Fibroblast of the aortic adventitia (primary cell): ENCODE data around the gene PLXDC1. TPM values are rescaled to one million over a fixed set of nuclear protein-coding genes. Genes with fewer than 3 reads are reported as not detected.

Source experiments
- DNase-seq: peaks from one replicate; pipeline ENCODE4 v3.0.0-alpha.2; 2010; ENCODE audit warnings: low read depth
- H3K4me3 ChIP-seq: 2 replicates; pipeline ENCODE4 v1.5.1; 2011; ENCODE audit warnings: low read depth, mild to moderate bottlenecking, control low read depth, low read length, moderate library complexity
- CTCF ChIP-seq: IDR thresholded peaks from 2 replicates; pipeline ENCODE4 v1.5.1; 2011; ENCODE audit warnings: mild to moderate bottlenecking, low read length, control low read depth, inconsistent platforms; ENCODE audit not compliant: insufficient read depth
- total RNA-seq: library from RNA; depleted of rRNA; stranded (reverse); fragments of >200 nt; gene quantifications from 2 replicates; pipeline ENCODE4 v1.2.3, GENCODE V29; 2012; ENCODE audit warnings: low replicate concordance

The PLXDC1 gene
- total RNA-seq = 3.1 and 3.3 TPM in 2 replicates

DNA sequence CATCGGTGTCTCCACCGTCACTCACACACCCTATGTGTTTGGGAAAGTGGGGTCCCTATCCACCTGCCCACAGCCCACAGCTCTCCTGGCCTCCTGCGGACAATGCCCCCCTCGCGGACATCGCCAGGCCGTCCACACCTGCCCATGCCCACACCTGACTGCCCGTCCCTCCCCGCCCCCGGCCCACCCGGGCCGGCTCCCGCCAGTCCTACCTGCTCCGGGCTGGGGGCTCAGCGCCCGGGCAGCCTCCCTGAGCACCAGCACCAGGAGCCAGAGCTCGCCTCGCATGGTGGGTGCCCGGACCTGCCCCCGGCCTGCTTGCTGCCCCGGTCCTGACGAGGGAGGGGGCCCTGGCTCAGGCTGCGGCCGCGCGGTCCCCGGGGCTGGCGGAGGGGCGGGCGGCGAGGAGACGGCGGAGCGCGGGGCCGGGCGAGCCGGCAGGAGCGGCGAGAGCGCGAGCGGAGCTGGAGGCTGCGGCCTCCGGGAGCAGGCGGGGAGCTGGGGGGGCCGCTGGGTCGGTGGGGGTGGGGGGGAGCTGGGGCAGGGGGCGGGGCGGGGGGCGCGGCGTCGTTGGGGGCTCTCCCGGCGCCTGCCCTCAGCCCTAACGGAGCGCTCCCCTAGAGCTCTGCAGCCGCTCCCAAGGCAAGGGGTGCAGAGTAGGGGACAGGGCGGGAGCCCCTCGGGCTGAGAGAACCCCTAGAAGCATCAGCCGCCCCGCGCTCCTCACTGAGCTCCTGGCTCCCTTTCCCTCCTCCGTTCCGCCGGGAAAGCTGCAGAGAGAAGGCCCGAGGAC, at the start of gene PLXDC1:
TSS of gene PLXDC1 (minus strand) at position 488 of the 793 bp plus-strand sequence. CDS start at position 288, 200 bp downstream.
- peak within 1 kb of the TSS; percentile 44 for H3K4me3 ChIP-seq
- DNase-seq = no peak
- no peak for TF ChIP-seq CTCF

- DNase-seq = no peak
- no peak for TF ChIP-seq CTCF
- peak overlapping the region; percentile 96 for H3K4me3 ChIP-seq
Measured at GRCh38 chr17:39200957-39201510, 49.6 kb upstream of the PLXDC1 start.

DNA sequence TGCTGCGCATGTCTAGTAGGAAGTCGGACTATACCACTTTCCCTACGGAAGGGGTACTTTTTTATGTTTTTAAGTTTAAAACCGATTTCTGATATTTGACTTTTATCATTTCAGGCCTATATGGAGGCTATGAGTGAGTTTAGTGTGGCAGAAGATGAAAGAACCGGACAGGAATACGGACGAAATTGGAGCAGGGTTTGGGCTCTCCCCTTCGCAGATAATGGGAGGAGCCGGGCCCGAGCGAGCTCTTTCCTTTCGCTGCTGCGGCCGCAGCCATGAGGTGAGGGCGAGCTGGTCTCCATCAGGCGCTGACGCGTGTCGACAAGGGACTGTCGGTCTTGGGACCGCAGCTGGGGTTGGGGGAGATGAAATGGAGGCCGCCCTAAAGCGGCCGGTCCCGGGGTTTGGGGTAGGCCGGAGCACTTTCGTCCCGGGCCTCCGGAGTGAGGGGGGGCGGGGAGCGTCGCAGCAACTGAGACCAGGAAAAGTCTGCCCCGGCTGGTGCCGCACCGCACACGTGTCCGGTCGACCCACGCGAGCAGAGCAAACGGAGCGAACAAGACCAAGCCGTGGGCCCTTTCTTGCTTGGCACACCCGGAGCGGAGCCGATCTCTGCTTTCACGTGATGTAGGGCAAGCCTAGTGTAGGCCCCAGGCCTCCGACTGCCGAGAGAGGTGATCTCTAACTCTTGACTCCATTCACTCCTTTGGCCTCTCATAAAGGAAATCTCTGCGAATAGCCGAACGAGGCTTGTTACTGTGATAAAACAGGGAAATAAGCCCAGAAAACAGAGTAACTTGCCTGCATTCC, 48.8 kb upstream of the PLXDC1 start, which contains the start of gene RPL19:
TSS of gene RPL19 (plus strand) at position 214 of the 810 bp plus-strand sequence. CDS start at position 276, 62 bp downstream.
- peak within 1 kb of the TSS; percentile 96 for H3K4me3 ChIP-seq
- DNase-seq = peak; percentile 36
- no peak for TF ChIP-seq CTCF

- TF ChIP-seq CTCF = no peak
- peak overlapping the region; percentile 59 for H3K4me3 ChIP-seq
- DNase-seq = peak; percentile 98
Measured at GRCh38 chr17:39199820-39200069, 48.3 kb upstream of the PLXDC1 start.

DNA sequence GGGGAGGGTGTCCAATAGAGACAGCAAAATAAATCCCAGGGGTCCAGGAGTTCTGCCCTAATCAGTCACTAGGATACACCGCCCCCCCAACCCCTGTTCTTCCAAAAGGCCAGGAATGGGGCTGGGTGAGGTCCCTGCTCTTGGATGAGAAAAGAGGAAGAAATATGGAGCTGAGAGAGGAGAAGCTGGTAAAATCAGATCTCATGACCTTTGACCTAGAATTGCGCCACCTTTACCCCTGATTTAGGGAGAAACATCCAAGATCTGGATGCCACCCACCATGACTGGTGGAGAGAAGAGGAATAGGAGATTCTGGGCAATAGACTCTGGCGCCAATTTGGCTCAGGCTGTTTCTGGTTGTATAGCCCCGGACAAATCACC, 46.7 kb upstream of the PLXDC1 start:
- no peak for TF ChIP-seq CTCF
- peak overlapping the region; percentile 81 for H3K4me3 ChIP-seq
- DNase-seq = no peak

- no peak for TF ChIP-seq CTCF
- peak within 1 kb of the TSS; percentile 81 for H3K4me3 ChIP-seq
- DNase-seq = peak; percentile 62
Measured at GRCh38 chr17:39197380-39198185, 46.1 kb upstream of the PLXDC1 start, which contains the start of gene CACNB1. Gene CACNB1 (minus strand): TSS chr17:39197669. CDS start chr17:39197495, 174 bp downstream.
